HG03064 (cell line): ENCODE results near the gene RAB33A.

Experiments used
- ATAC-seq: cut with Tn5 transposase; IDR thresholded peaks from one replicate; pipeline ENCODE4 v1.9.1; 2021; ENCODE audit warnings: low read depth; ENCODE audit not compliant: unreplicated experiment

Gene RAB33A

GRCh38 chrX:130171446-130172126 lies at the start of gene RAB33A:
Gene RAB33A, plus strand, starts transcription at chrX:130171962. Its CDS starts 101 bp downstream, at chrX:130172063.
- no peak for ATAC-seq

GRCh38 chrX:130124577-130124976 lies 47.2 kb upstream of the RAB33A start:
- no peak for ATAC-seq

- ATAC-seq: no peak
Measured at GRCh38 chrX:130125091-130125874, 46.5 kb upstream of the RAB33A start.

- no peak for ATAC-seq
Measured at GRCh38 chrX:130130990-130131389, 40.8 kb upstream of the RAB33A start.

GRCh38 chrX:130136496-130136895 lies 35.3 kb upstream of the RAB33A start:
- ATAC-seq: no peak

GRCh38 chrX:130136961-130137360 lies 34.8 kb upstream of the RAB33A start:
- no peak for ATAC-seq

GRCh38 chrX:130139474-130140201 lies 32.1 kb upstream of the RAB33A start:
- ATAC-seq: no peak

- ATAC-seq: no peak
Measured at GRCh38 chrX:130144509-130144908, 27.3 kb upstream of the RAB33A start.

- no peak for ATAC-seq
Measured at GRCh38 chrX:130145123-130145522, 26.6 kb upstream of the RAB33A start.

- no peak for ATAC-seq
Measured at GRCh38 chrX:130147631-130148030, 24.1 kb upstream of the RAB33A start.

- no peak for ATAC-seq
Measured at GRCh38 chrX:130155564-130155963, 16.2 kb upstream of the RAB33A start.

- ATAC-seq: no peak
Measured at GRCh38 chrX:130158311-130158710, 13.5 kb upstream of the RAB33A start.

- ATAC-seq: no peak
Measured at GRCh38 chrX:130159776-130160175, 12.0 kb upstream of the RAB33A start.

- no peak for ATAC-seq
Measured at GRCh38 chrX:130162094-130162735, 9.5 kb upstream of the RAB33A start.

GRCh38 chrX:130163398-130163797 lies 8.4 kb upstream of the RAB33A start:
- ATAC-seq: no peak

GRCh38 chrX:130165181-130165702 lies 6.5 kb upstream of the RAB33A start:
- no peak for ATAC-seq

GRCh38 chrX:130165703-130166502 lies 5.9 kb upstream of the RAB33A start, which contains the start of gene AIFM1:
Gene AIFM1, minus strand, starts transcription at chrX:130165841. Its CDS starts 185 bp downstream, at chrX:130165656.
- ATAC-seq: peak; percentile 83

GRCh38 chrX:130166503-130166777 lies 5.3 kb upstream of the RAB33A start:
- ATAC-seq: no peak

GRCh38 chrX:130167040-130167439 lies 4.7 kb upstream of the RAB33A start:
- no peak for ATAC-seq
